GM19238 (cell line): Measurements from ENCODE around the gene RIPPLY3.
"Not testable (repeated sequence)": the region's sequence is repeated elsewhere in the genome, so short reads cannot be mapped to it uniquely, and the experiment has no call there.

Experiments
- DNase-seq: peaks from one replicate; pipeline ENCODE4 v3.0.0; 2011; ENCODE audit warnings: low spot score; ENCODE audit not compliant: insufficient read length

The RIPPLY3 gene

GRCh38 chr21:36980280-36981048 lies 26.0 kb upstream of the RIPPLY3 start:
- no peak for DNase-seq

GRCh38 chr21:36981049-36981391 lies 25.5 kb upstream of the RIPPLY3 start:
- DNase-seq, result no peak

- no peak for DNase-seq
Observed at GRCh38 chr21:36981977-36982700, 24.4 kb upstream of the RIPPLY3 start.

- no peak for DNase-seq
Observed at GRCh38 chr21:36985751-36986594, 20.5 kb upstream of the RIPPLY3 start.

- no peak for DNase-seq
Observed at GRCh38 chr21:36987845-36988244, 18.7 kb upstream of the RIPPLY3 start.

- DNase-seq, result no peak
Observed at GRCh38 chr21:36988536-36988935, 18.0 kb upstream of the RIPPLY3 start.

- not testable (repeated sequence) for DNase-seq
Observed at GRCh38 chr21:36989199-36989698, 17.3 kb upstream of the RIPPLY3 start.

GRCh38 chr21:36989699-36990507 lies 16.6 kb upstream of the RIPPLY3 start:
- peak; percentile 92 for DNase-seq

- no peak for DNase-seq
Observed at GRCh38 chr21:36990508-36991205, 15.8 kb upstream of the RIPPLY3 start.

GRCh38 chr21:36992671-36993070 lies 13.8 kb upstream of the RIPPLY3 start:
- no peak for DNase-seq

- DNase-seq, result no peak
Observed at GRCh38 chr21:36994501-36995158, 11.9 kb upstream of the RIPPLY3 start.

GRCh38 chr21:36995285-36995684 lies 11.2 kb upstream of the RIPPLY3 start:
- not testable (repeated sequence) for DNase-seq

GRCh38 chr21:36999131-36999898 lies 7.2 kb upstream of the RIPPLY3 start:
- DNase-seq, result no peak

- DNase-seq, result no peak
Observed at GRCh38 chr21:37000381-37000780, 6.1 kb upstream of the RIPPLY3 start.

- DNase-seq, result no peak
Observed at GRCh38 chr21:37001441-37001840, 5.1 kb upstream of the RIPPLY3 start.

- DNase-seq, result not testable (repeated sequence)
Observed at GRCh38 chr21:37002851-37003250, 3.7 kb upstream of the RIPPLY3 start.

GRCh38 chr21:37003917-37004316 lies 2.6 kb upstream of the RIPPLY3 start:
- not testable (repeated sequence) for DNase-seq

- peak; percentile 13 for DNase-seq
Observed at GRCh38 chr21:37005548-37006485, 685 bp upstream of the RIPPLY3 start.
